Ramos (cell line): ENCODE results near the gene KDM4C.

Experiments used
- in situ Hi-C: fragments of 300-500 bp; cut with MboI; formaldehyde crosslinking; loops from one replicate; pipeline ENCODE4 v1.14.3; 2022; ENCODE audit warnings: low sequenced_read_pairs; ENCODE audit not compliant: unreplicated experiment

The KDM4C gene

GRCh38 chr9:7079051-7079450, 321.3 kb downstream of the KDM4C start:
- in situ Hi-C loops: no loop called here

GRCh38 chr9:7081065-7081600, 323.4 kb downstream of the KDM4C start:
- in situ Hi-C loops: no loop called here

- in situ Hi-C loops: no loop called here
Measured at GRCh38 chr9:7083192-7083591, 325.4 kb downstream of the KDM4C start.

- in situ Hi-C loops: no loop called here
Measured at GRCh38 chr9:7085357-7085756, 327.6 kb downstream of the KDM4C start.

- in situ Hi-C loops: no loop called here
Measured at GRCh38 chr9:7086389-7086788, 328.6 kb downstream of the KDM4C start.

DNA sequence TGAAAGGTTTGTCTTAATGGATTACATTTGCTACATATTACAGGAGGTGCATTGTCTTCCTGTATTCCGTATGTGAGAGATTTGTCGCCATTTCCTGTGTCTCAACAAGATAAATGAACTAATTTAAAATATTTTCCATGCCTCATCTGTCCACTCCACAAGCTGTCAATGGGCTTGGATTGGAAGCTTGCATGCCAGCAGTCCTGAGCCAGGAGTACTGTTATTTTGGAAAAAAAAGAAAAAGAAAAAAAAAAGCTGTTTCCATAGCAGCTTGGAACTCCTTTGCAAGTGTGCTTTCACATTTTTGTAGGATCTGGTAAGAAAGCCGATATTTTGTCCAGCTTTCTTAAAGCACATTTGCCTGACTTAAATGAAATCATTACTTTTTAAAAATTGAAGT, 330.8 kb downstream of the KDM4C start:
- in situ Hi-C loops: no loop called here

- in situ Hi-C loops: no loop called here
Measured at GRCh38 chr9:7089406-7090193, 331.8 kb downstream of the KDM4C start.

DNA sequence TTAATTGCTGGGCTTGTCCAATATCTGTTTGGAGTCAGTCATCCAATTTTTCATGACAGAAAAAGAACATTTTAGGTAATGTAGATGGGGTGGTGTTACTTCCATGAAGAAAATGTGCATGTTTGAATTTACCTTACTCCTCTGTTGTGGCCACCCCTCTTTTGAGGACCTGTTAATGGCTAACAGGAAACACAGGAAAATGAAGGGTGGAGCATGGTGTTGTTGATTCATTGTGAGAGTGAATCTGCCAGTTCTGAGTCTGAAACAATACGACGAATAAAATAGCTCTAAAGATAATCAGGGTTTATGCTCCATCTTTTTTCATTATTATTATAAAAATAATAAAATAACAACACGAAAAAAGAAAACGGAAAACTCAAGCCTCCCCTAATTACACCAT, 335.3 kb downstream of the KDM4C start:
- in situ Hi-C loops: no loop called here

DNA sequence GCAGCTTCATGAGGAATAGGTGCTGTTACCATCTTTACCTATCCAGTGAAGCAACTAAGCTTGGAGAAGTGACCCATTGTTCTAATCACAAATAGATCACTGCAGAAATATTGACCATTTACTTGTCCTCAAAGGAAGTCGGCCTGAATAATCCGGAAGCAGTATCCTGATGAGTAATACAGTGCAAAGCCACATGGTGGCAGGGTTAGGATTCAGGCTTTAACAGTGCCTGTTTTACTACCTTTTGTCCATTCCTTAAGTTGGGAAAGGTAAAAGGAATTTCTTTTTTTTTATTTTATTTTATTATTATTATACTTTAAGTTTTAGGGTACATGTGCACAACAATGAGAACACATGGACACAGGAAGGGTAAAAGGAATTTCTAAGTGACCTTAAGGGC, 336.3 kb downstream of the KDM4C start:
- in situ Hi-C loops: no loop called here

DNA sequence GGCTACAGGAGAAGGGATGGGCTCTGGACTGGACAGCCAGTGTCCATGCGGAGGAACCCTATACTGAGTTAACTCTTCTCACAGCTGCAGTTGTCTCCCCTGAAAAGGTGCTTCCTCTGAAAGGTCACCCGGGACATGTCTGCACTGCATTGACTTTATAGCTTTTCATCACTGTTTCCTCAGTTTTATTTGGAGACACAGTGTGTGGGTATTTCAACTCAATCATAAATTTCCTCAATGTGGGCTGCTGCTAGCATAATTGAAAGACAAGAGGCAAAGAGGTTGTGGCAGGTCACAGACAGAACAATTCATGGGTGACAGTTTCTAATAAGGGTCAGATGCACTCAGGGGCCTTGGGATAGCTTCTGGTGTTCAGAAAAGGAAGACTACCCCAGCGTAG, 336.8 kb downstream of the KDM4C start:
- in situ Hi-C loops: no loop called here

DNA sequence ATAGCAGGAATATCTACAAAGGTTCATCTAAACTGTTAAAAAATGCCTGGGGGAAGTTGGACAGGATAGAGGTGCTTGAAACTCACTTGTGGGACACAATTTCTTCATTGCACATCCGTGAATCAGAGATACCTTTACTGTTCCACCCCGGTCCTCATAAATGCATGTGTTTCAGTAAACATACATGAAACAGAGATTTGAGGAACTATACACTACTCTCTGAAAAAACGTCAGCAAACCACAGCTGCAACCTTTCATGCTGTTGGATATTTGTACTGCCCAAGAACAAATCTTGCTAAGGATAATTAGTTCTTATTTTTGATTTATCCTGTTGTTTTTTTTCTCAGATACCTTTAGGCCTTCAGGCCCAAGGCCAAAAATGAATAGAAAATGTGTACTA, 337.3 kb downstream of the KDM4C start:
- in situ Hi-C loops: no loop called here

DNA sequence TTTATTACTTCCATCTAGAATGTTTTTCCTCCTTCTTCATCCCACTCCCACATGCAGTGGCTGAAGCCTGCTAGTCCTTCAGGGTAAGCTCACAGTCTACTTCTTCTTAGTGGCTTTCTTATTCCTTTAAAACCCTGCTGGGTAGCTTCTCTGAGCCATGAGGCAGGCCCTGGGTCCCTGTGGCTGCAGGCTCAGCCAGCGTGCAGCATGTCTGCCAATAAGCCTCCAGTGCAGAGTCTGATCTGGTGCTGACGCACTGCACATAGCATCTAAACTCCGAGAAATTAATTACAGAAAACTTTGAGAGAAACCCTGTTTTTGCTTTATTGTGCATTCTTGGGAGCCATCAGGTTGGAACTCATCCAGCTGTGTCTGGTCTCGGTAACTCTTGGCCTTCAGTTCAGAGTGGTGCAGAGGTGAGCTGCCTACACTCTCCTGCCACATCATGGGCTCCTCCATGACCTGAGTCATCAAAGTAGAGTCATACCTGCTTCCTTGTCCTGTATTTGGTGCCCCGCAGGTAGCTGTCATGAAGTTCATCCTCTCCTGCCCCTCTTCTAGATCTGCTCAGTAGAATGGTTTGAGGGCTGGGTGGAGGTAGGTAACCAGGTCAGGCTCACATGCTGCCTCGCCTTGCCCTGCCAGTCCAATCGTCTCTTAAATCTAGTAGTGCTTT, 339.4 kb downstream of the KDM4C start:
- in situ Hi-C loops: no loop called here

DNA sequence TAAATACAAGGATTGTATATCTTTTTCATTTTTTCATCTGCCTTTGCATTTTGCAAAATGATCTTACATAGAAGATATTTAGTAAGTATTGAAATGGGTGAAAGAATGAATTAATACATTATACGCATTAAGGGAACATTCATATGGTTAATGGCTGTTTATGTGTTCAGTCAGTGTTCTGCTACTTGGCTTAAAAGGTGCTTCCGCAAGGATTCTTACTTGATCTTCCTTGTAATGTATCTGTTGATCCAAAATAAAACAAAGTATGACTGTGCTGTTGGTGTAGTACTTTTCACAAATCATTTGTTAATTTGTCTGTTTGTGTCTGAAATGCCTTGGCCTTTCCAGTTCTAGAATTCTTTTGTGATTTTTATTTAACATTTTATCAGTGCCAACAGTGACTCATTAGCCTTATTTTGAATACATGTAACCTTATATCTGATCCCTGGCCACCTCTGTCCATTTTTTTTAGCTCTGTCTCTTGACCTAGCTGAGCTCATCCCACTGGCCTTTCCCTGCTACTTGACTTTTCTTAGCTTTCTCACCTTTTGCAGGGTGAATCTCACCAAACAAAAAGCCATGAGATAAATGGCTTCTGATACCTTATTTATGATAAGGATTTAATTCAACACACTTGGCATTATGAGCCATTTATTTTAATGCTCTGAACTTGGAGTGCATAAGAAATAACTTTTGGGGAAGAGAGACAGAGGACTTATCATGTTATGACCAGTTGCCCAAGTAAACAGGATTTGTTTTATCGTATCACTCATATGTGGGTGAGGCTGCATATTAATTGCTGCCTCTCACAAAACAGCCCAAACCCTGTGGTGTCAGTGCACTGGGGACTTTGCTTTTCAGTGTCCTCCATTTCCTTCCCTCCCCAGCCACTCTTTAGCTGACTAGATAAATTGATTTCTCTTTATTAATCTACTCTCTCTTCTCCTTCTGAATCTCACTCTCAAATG, 340.3 kb downstream of the KDM4C start:
- in situ Hi-C loops: no loop called here

DNA sequence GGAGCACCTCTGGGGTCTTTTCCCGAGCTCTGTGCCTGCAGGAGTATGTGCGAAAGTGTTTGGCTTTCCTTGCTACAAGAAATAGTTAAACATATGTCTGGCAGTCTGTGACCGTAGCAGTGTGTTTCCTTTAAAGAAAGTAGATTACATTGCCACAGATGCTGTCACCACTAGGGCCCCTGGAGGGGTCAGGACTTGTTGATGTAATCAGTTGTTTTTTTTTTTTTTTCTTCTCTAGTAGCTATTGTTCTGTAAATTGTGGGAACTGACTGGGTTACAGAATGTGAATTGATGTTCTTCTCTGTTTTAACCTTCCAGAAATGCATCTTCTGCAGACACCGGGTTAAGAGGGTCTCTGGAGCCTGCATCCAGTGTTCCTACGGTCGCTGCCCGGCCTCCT, 345.6 kb downstream of the KDM4C start:
- in situ Hi-C loops: no loop called here

DNA sequence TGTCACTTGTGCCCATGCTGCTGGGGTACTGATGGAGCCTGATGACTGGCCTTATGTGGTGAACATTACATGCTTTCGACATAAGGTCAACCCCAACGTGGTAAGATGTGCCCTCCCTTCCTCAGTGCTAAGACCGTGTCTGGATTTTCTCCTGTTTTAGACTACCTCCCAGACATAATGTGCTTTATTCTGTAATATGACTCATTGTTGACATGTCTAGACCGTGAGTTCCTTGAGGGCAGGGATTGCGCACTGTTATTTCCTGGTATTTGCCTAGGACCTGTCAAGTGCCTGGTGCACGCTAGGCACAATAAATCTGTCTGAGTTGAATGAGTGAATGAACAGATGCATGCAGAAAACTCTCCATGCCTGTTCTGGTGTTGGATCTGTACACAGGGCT, 346.0 kb downstream of the KDM4C start:
- in situ Hi-C loops: no loop called here

DNA sequence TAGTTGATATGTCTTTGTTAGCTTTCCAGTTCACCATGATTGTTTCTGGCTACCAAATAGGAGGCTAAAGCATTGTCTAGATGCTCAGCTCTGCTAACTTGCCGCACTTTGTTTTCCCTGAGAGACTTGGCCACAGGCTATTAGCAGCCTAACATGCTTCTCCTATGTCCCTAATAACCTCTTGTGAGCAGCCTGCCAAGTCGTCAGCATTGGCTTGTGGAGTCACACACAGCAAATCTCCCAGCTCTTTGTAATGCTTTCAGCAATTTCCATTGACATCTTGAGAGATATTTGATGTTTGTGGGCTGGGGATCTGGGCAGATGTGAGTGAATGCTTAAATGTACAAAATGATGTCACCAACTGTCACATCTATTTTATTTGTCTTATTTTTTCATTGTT, 346.9 kb downstream of the KDM4C start:
- in situ Hi-C loops: no loop called here

- in situ Hi-C loops: no loop called here
Measured at GRCh38 chr9:7105095-7105494, 347.3 kb downstream of the KDM4C start.

GRCh38 chr9:7108936-7109335, 351.2 kb downstream of the KDM4C start:
- in situ Hi-C loops: no loop called here

- in situ Hi-C loops: no loop called here
Measured at GRCh38 chr9:7111413-7111812, 353.6 kb downstream of the KDM4C start.

DNA sequence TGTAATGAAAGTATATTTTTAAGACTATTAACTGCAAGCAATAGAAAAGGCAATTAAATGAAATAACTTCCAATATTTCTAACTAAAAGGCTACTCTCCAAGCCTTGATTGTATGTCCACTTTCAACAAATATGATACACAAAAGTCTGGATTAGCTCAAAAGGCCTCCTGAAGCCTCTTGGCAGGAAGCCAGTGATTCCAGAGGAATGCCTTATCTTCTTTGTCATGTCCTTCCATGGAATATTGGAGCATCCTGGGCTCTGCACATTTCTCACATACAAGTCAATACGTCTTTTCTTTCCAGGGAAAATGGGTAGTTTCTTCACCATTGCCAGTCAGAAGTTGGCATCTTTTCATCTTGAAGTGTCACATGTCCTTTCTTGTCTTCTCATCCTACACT, 357.8 kb downstream of the KDM4C start:
- in situ Hi-C loops: no loop called here
